ENCODE results near the gene TOM1L1. TPM values are rescaled to one million over a fixed set of nuclear protein-coding genes. Genes with fewer than 3 reads are reported as not detected.

TOM1L1 gene
- total RNA-seq, 1 experiment from 2014 or later = 44.6 TPM

- Histone ChIP-seq H3K9ac (ENCODE audit: extremely low read depth, insufficient read length, low read length) (no peak overlapping the region), H2BK120ac (ENCODE audit: low read depth, low read length, poor library complexity, severe bottlenecking) (no peak overlapping the region), H3K4ac (ENCODE audit: low read depth, low read length) (no peak overlapping the region), H4K20me1 (ENCODE audit: control insufficient read depth, insufficient read depth, insufficient read length) (no peaks in the 10 kb centered on the region), H4K5ac (ENCODE audit: insufficient read length, low read depth, low read length) (no peak overlapping the region), H3K27me3 (ENCODE audit: insufficient read depth, low read length) (no peaks in the 10 kb centered on the region), H3K4me2 (ENCODE audit: insufficient read depth, insufficient read length, low read length) (no peak overlapping the region), H3K23ac (ENCODE audit: insufficient read length, low read depth, low read length) (no peak overlapping the region), H2BK5ac (ENCODE audit: insufficient read length, low read length) (no peak overlapping the region), H4K91ac (ENCODE audit: insufficient read length, low read depth, low read length) (no peak overlapping the region), H3K27ac (ENCODE audit: insufficient read length, low read depth, low read length) (no peak overlapping the region), H2AFZ (ENCODE audit: low read length) (no peak overlapping the region), H3K4me1 (ENCODE audit: insufficient read depth, low read length) (no peaks in the 10 kb centered on the region), H2BK20ac (ENCODE audit: low read depth, low read length, poor library complexity, severe bottlenecking) (no peak overlapping the region), H2BK12ac (ENCODE audit: insufficient read length, low read depth, low read length) (no peak overlapping the region), H3K56ac (ENCODE audit: insufficient read length, low read depth, low read length) (no peak overlapping the region), H3K79me1 (ENCODE audit: insufficient read depth, low read depth, low read length, poor library complexity, severe bottlenecking) (no peaks in the 10 kb centered on the region), H2BK15ac (ENCODE audit: low read depth, low read length) (no peak overlapping the region), H3K79me2 (ENCODE audit: insufficient read depth, low read length) (no peaks in the 10 kb centered on the region), H3K9me3 (ENCODE audit: control insufficient read depth, low read depth, low read length) (no peaks in the 10 kb centered on the region), H3K18ac (ENCODE audit: insufficient read length, low read depth, low read length) (no peak overlapping the region), H2AK5ac (ENCODE audit: insufficient read length, low read length) (no peak overlapping the region), H3K14ac (ENCODE audit: insufficient read depth, low read length) (no peak overlapping the region), H3T11ph (ENCODE audit: low read length) (no peak overlapping the region), H4K8ac (replicated peaks; ENCODE audit: insufficient read length, low read depth, low read length) (no peak overlapping the region), H3K23me2 (ENCODE audit: insufficient read length, low read depth, low read length, poor library complexity, severe bottlenecking) (no peaks in the 10 kb centered on the region)
- Mint-ChIP-seq H3K4me1 (no peaks in the 10 kb centered on the region), H3K9me3 (no peaks in the 10 kb centered on the region), H3K27ac (no peak overlapping the region), H3K27me3 (ENCODE audit: low read depth) (no peaks in the 10 kb centered on the region), H3K4me3 (no peak overlapping the region), H3K36me3 (ENCODE audit: insufficient read depth in 1 of 3, low read depth in 3 of 3) (no peaks in the 10 kb centered on the region; a peak in 2 of 7 replicates)
- no CpG with 5 or more reads among the region's 8 CpGs for WGBS (ENCODE audit: extremely low coverage, insufficient read length, low lambda C conversion rate)
- peak; percentile 76 for TF ChIP-seq CTCF (conservative IDR thresholded peaks at IDR 0.05)
- no peak for DNase-seq
These were observed 92.4 kb downstream of the TOM1L1 start for GRCh38 chr17:54992797-54993639.
